ENCODE data around the gene ZBTB16.

The ZBTB16 gene

DNA sequence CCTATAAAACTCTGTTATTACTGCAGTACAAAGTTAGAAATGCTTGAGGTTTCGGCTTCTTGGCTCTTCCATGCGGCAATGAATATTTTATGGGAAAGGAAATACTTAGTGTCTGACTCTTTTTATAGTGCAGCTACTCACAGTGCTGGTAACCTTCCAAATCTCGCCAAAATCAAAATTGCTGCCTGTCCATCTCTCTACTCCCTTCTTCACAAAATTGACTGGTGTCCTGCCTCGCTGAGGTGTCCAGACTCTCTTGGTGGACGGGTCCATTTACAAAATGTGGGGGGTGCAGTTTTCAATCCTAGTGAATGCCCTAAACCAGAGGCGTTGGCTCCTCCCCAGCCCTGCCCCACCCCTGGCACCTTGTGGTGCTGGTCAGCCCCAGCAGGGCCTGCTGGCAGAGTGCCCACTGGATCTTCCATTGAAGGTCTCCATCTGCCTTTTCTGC lies 73.5 kb downstream of the ZBTB16 start:
- POLR2A ChIA-PET, result no interaction called here
- TF ChIP-seq CTBP1 (IDR thresholded peaks at IDR 0.05; ENCODE audit: borderline replicate concordance) (no peak), L3MBTL2 (conservative IDR thresholded peaks at IDR 0.05) (no peak), HDGF (IDR thresholded peaks at IDR 0.05; ENCODE audit: borderline replicate concordance) (no peak), TARDBP (IDR thresholded peaks at IDR 0.05) (no peak), SP1 (IDR thresholded peaks at IDR 0.05) (no peak), ZNF384 (IDR thresholded peaks at IDR 0.05) (no peak), LEF1 (IDR thresholded peaks at IDR 0.05; ENCODE audit: borderline replicate concordance) (no peak), SUZ12 (IDR thresholded peaks at IDR 0.05) (no peak), ARNT (IDR thresholded peaks at IDR 0.05) (no peak), FOXM1 (IDR thresholded peaks at IDR 0.05; ENCODE audit: borderline replicate concordance) (no peak), FOXA1 (IDR thresholded peaks at IDR 0.05) (no peak), NFRKB (IDR thresholded peaks at IDR 0.05) (no peak), ELF4 (IDR thresholded peaks at IDR 0.05) (no peak), BHLHE40 (IDR thresholded peaks at IDR 0.05; ENCODE audit: borderline replicate concordance) (no peak)
- TF ChIP-seq, protein P1, sequence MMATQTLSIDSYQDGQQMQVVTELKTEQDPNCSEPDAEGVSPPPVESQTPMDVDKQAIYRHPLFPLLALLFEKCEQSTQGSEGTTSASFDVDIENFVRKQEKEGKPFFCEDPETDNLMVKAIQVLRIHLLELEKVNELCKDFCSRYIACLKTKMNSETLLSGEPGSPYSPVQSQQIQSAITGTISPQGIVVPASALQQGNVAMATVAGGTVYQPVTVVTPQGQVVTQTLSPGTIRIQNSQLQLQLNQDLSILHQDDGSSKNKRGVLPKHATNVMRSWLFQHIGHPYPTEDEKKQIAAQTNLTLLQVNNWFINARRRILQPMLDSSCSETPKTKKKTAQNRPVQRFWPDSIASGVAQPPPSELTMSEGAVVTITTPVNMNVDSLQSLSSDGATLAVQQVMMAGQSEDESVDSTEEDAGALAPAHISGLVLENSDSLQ (IDR thresholded peaks at IDR 0.05), result no peak
- DNase-seq (ENCODE audit: extremely low spot score), result no peak
- CTCF ChIA-PET, result no interaction called here

DNA sequence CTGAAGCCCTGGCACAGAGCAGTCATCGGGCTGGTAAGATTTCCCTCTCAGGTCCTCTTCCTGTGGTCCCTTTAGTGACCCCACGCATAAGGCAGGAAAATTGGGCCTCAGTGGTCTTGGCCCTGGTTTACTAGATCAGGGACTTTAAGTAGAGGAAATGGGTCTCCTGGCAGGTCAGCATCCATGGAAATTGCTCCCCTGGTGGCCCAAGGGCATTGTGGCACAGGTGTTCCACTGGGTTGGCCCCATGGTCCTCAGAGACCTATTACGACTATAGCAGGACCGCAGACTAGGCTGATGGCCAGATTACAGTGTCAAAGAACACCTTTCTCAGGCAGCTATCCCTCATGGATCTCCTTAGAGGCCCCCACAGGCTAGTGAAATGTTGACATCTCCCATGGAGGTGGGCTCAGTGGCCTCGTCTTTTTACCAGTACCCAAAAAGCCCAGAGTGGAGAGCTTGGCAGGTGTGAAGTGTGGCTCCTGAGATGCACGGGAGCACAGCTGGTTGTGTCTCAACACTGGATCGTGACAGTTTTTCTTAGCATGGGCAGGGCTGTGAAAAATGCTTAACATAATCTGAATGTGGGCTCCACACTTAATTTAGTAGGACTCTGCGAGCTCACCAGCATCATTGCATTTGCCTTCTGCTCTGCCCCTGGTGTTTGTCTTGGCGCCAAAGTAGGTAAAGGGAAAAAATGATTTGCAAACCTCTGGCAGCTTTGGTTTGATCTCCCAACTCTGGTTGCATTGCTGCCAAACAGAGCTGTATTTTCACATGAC lies 74.2 kb downstream of the ZBTB16 start:
- POLR2A ChIA-PET, result no interaction called here
- TF ChIP-seq, protein P1 (IDR thresholded peaks at IDR 0.05), result no peak
- no peak for TF ChIP-seq HDGF (IDR thresholded peaks at IDR 0.05; ENCODE audit: borderline replicate concordance)
- TF ChIP-seq TARDBP (IDR thresholded peaks at IDR 0.05), result no peak
- TF ChIP-seq CTBP1 (IDR thresholded peaks at IDR 0.05; ENCODE audit: borderline replicate concordance), result no peak
- TF ChIP-seq FOXM1 (IDR thresholded peaks at IDR 0.05; ENCODE audit: borderline replicate concordance), result no peak
- TF ChIP-seq ARNT (IDR thresholded peaks at IDR 0.05), result no peak
- TF ChIP-seq ZNF384 (IDR thresholded peaks at IDR 0.05), result no peak
- no peak for TF ChIP-seq SUZ12 (IDR thresholded peaks at IDR 0.05)
- TF ChIP-seq L3MBTL2 (conservative IDR thresholded peaks at IDR 0.05), result no peak
- TF ChIP-seq NFRKB (IDR thresholded peaks at IDR 0.05), result no peak
- TF ChIP-seq FOXA1 (IDR thresholded peaks at IDR 0.05), result no peak
- no peak for TF ChIP-seq LEF1 (IDR thresholded peaks at IDR 0.05; ENCODE audit: borderline replicate concordance)
- TF ChIP-seq SP1 (IDR thresholded peaks at IDR 0.05), result no peak
- no peak for TF ChIP-seq FOXK2 (IDR thresholded peaks at IDR 0.05)
- no peak for TF ChIP-seq ELF4 (IDR thresholded peaks at IDR 0.05)
- no peak for TF ChIP-seq BHLHE40 (IDR thresholded peaks at IDR 0.05; ENCODE audit: borderline replicate concordance)
- CTCF ChIA-PET, result no interaction called here
- DNase-seq (ENCODE audit: extremely low spot score), result no peak

DNA sequence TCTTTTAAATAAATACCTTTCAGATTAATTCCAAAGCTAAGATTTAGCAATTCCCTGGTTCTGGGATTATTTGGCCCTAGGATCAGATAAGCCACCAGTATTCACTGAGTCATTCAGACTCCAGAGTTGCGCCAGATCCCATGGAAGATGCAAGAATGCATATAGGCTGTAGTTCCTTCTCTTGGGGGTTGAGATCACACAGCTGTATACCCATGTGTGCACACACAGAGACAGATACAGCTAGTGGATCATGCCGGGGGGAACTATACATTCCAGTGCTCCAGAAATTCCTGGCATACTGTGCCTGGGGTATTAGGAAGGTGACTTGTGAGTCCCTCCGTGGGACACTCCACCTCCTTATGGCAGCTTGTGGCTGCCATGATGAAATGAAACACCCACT lies 75.4 kb downstream of the ZBTB16 start:
- CTCF ChIA-PET, result interaction anchor here (0.6 kb wide), 1 partner anchor 123 kb away, joined by 3 read pairs; no protein-coding TSS in a partner anchor
- POLR2A ChIA-PET, result no interaction called here
- no peak for DNase-seq (ENCODE audit: extremely low spot score)
- TF ChIP-seq, protein P1 (IDR thresholded peaks at IDR 0.05), result no peak
- TF ChIP-seq BHLHE40 (IDR thresholded peaks at IDR 0.05; ENCODE audit: borderline replicate concordance) (no peak), L3MBTL2 (conservative IDR thresholded peaks at IDR 0.05) (no peak), LEF1 (IDR thresholded peaks at IDR 0.05; ENCODE audit: borderline replicate concordance) (no peak), FOXK2 (IDR thresholded peaks at IDR 0.05) (no peak), SP1 (IDR thresholded peaks at IDR 0.05) (no peak), CTBP1 (IDR thresholded peaks at IDR 0.05; ENCODE audit: borderline replicate concordance) (no peak), ZNF384 (IDR thresholded peaks at IDR 0.05) (no peak), SUZ12 (IDR thresholded peaks at IDR 0.05) (no peak), FOXM1 (IDR thresholded peaks at IDR 0.05; ENCODE audit: borderline replicate concordance) (no peak), TARDBP (IDR thresholded peaks at IDR 0.05) (no peak), ARNT (IDR thresholded peaks at IDR 0.05) (no peak), HDGF (IDR thresholded peaks at IDR 0.05; ENCODE audit: borderline replicate concordance) (no peak), NFRKB (IDR thresholded peaks at IDR 0.05) (no peak), ELF4 (IDR thresholded peaks at IDR 0.05) (no peak), FOXA1 (IDR thresholded peaks at IDR 0.05) (no peak)

DNA sequence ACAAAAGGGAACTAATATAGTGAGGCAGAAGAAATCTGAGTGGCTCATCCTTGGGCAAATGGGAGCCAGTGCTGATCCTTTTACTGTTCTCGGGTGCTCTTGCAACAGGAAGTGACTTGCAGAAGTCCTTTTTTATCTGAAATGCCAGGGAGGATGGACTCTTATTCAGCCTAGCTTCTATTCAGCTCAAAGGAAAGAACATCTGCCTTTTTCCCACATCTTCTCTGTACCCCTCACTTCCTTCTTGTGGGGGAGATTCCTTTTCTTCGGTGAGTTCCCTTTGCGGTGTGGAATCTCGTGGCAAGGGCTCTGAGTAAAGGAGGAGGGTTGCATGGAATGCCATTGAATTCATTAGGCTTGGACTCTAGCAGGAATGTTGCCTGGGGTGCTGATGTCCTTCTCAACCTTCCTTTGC lies 76.2 kb downstream of the ZBTB16 start:
- no peak for DNase-seq (ENCODE audit: extremely low spot score)
- POLR2A ChIA-PET, result no interaction called here
- TF ChIP-seq CTBP1 (IDR thresholded peaks at IDR 0.05; ENCODE audit: borderline replicate concordance), result no peak
- no peak for TF ChIP-seq SUZ12 (IDR thresholded peaks at IDR 0.05)
- no peak for TF ChIP-seq BHLHE40 (IDR thresholded peaks at IDR 0.05; ENCODE audit: borderline replicate concordance)
- no peak for TF ChIP-seq FOXK2 (IDR thresholded peaks at IDR 0.05)
- no peak for TF ChIP-seq NFRKB (IDR thresholded peaks at IDR 0.05)
- no peak for TF ChIP-seq FOXA1 (IDR thresholded peaks at IDR 0.05)
- TF ChIP-seq ELF4 (IDR thresholded peaks at IDR 0.05), result no peak
- no peak for TF ChIP-seq TARDBP (IDR thresholded peaks at IDR 0.05)
- no peak for TF ChIP-seq LEF1 (IDR thresholded peaks at IDR 0.05; ENCODE audit: borderline replicate concordance)
- no peak for TF ChIP-seq HDGF (IDR thresholded peaks at IDR 0.05; ENCODE audit: borderline replicate concordance)
- TF ChIP-seq ARNT (IDR thresholded peaks at IDR 0.05), result no peak
- TF ChIP-seq FOXM1 (IDR thresholded peaks at IDR 0.05; ENCODE audit: borderline replicate concordance), result no peak
- no peak for TF ChIP-seq ZNF384 (IDR thresholded peaks at IDR 0.05)
- no peak for TF ChIP-seq L3MBTL2 (conservative IDR thresholded peaks at IDR 0.05)
- TF ChIP-seq, protein P1 (IDR thresholded peaks at IDR 0.05), result no peak
- TF ChIP-seq SP1 (IDR thresholded peaks at IDR 0.05), result no peak
- CTCF ChIA-PET, result no interaction called here

Data from HEK293T (cell line).